OCI-LY7 (cell line): ENCODE measurements around the gene MYT1. TPM values are rescaled to one million over a fixed set of nuclear protein-coding genes. Genes with fewer than 3 reads are reported as not detected.

Source experiments
- BruUV-seq: library from RNA; stranded (reverse); fragments of 400-500 nt; replicated peaks from 2 replicates; lab custom pipeline; 2021; lab: Mats Ljungman, UMichigan
- CTCF ChIA-PET: fragments of 300-600 bp; sonication (Branson Sonifier 250); formaldehyde crosslinking; loops from one replicate; lab custom pipeline; 2022; ENCODE audit warnings: antibody characterized with exemption; ENCODE audit not compliant: unreplicated experiment; lab: Charles Lee
- POLR2A ChIA-PET: fragments of 300-600 bp; sonication (Branson Sonifier 250); formaldehyde crosslinking; loops from one replicate; lab custom pipeline; 2022; ENCODE audit warnings: antibody characterized with exemption; lab: Charles Lee
- DNase-seq: peaks from one replicate; pipeline ENCODE4 v3.0.0-alpha.2; 2015; ENCODE audit warnings: low spot score
- H2AFZ ChIP-seq: fragments of 200-600 bp; sonication (generic), shearing (Covaris generic); 2 replicates; pipeline ENCODE4 v1.6.1; 2014; ENCODE audit warnings: mild to moderate bottlenecking, antibody characterized with exemption, low read length, moderate library complexity
- H3K27ac ChIP-seq: fragments of 200-600 bp; sonication (generic); 2 replicates; pipeline ENCODE4 v1.5.1; 2014; ENCODE audit warnings: mixed run types, low read depth, mild to moderate bottlenecking, moderate library complexity, low read length, inconsistent platforms; ENCODE audit not compliant: poor library complexity, severe bottlenecking
- H3K36me3 ChIP-seq: fragments of 200-600 bp; sonication (generic); 2 replicates; pipeline ENCODE4 v1.6.1; 2014; ENCODE audit warnings: mild to moderate bottlenecking, antibody characterized with exemption, low read length, moderate library complexity, mixed read lengths; ENCODE audit not compliant: insufficient read depth
- H3K4me1 ChIP-seq: fragments of 200-600 bp; sonication (generic); 2 replicates; pipeline ENCODE4 v1.5.1; 2014; ENCODE audit warnings: mild to moderate bottlenecking, low read length; ENCODE audit not compliant: insufficient read depth, poor library complexity, severe bottlenecking
- H3K4me2 ChIP-seq: fragments of 200-600 bp; sonication (generic); 2 replicates; pipeline ENCODE4 v1.6.1; 2014; ENCODE audit warnings: mild to moderate bottlenecking, low read length
- H3K4me3 ChIP-seq: fragments of 200-600 bp; sonication (generic); 2 replicates; pipeline ENCODE4 v1.5.1; 2014; ENCODE audit warnings: mild to moderate bottlenecking, low read depth, low read length; ENCODE audit not compliant: poor library complexity, severe bottlenecking
- H3K79me2 ChIP-seq: fragments of 200-600 bp; sonication (generic); 2 replicates; pipeline ENCODE4 v1.6.1; 2016; ENCODE audit warnings: low read depth, mild to moderate bottlenecking, low read length, moderate library complexity, mixed read lengths; ENCODE audit not compliant: insufficient read depth
- H3K9me2 ChIP-seq: fragments of 200-600 bp; sonication (generic); 2 replicates; pipeline ENCODE4 v1.6.1; 2016; ENCODE audit warnings: mild to moderate bottlenecking, low read length, mixed read lengths; ENCODE audit not compliant: insufficient read depth
- H3K9me3 ChIP-seq: fragments of 200-600 bp; sonication (generic); 2 replicates; pipeline ENCODE4 v1.6.1; 2014; ENCODE audit warnings: mild to moderate bottlenecking, mixed run types, low read length, mixed read lengths
- H4K20me1 ChIP-seq: fragments of 200-600 bp; sonication (generic); 2 replicates; pipeline ENCODE4 v1.6.1; 2014; ENCODE audit warnings: mild to moderate bottlenecking, antibody characterized with exemption, low read length, moderate library complexity, mixed read lengths; ENCODE audit not compliant: insufficient read depth
- EZH2phosphoT487 ChIP-seq: fragments of 200-600 bp; sonication (generic); IDR thresholded peaks from 2 replicates; pipeline ENCODE4 v1.6.1; 2018; ENCODE audit warnings: low read depth, borderline replicate concordance, mild to moderate bottlenecking, mixed run types, antibody characterized with exemption, low read length, moderate library complexity, mixed read lengths
- intact Hi-C: fragments of 100-400 bp; cut with micrococcal nuclease; formaldehyde crosslinking; loops from one replicate; pipeline ENCODE4 v1.10.0; 2022; ENCODE audit not compliant: unreplicated experiment
- total RNA-seq, 2 experiments: library from RNA; depleted of rRNA in 1 of 2; stranded (reverse); fragments of >200 nt in 1 of 2; shearing (Covaris generic) in 1 of 2; gene quantifications; 2 replicates each; pipeline ENCODE4 v1.2.3, GENCODE V29; 2014 to 2022
- TF ChIP-seq, protein P1 (sequence below): fragments of 200-600 bp; sonication (generic); conservative IDR thresholded peaks from 2 replicates; pipeline ENCODE4 v1.5.1; 2014; ENCODE audit warnings: mild to moderate bottlenecking, antibody characterized with exemption, low read length, moderate library complexity, mixed read lengths

Gene MYT1
- total RNA-seq, 2 experiments from 2014 or later, result 0.32 to 0.95 TPM

DNA sequence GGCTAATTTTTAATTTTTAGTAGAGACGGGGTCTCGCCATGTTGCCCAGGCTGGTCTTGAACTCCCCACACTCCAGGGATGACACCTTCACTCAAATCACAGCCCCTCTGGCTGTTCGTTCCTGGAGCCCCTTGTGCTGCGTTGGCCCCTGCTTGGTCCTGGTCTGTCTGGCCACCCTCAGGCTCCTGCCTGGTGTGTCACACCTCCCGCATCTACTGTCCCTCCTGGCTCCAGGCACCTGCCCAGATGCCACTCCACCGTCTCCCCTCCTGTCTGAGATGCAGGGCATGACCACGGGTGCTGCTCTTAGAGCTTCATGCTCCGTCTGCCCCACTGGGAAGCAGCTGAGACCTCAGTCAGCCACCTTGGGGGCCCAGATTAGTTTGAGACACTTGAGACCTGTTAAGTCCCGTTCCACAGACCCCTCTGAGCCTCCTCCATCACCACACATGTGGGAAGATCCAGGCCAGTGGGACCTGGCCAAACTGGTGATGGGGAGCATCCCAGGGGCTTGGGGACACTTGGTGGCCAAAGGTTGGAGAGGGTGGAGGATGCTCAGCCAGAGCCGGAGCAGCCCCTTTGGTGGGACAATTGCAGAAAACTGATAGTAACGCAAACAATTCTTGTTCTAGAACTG lies 35.0 kb upstream of the MYT1 start:
- Histone ChIP-seq H3K4me2 (no peak overlapping the region), H3K36me3 (no peaks in the 10 kb centered on the region), H3K27ac (no peak overlapping the region), H3K9me2 (no peaks in the 10 kb centered on the region), H4K20me1 (no peaks in the 10 kb centered on the region), H3K79me2 (no peaks in the 10 kb centered on the region), H3K4me3 (no peak overlapping the region), H3K4me1 (no peaks in the 10 kb centered on the region), H3K9me3 (no peaks in the 10 kb centered on the region), H2AFZ (no peak overlapping the region)
- intact Hi-C loops, result no loop called here
- TF ChIP-seq, protein P1, sequence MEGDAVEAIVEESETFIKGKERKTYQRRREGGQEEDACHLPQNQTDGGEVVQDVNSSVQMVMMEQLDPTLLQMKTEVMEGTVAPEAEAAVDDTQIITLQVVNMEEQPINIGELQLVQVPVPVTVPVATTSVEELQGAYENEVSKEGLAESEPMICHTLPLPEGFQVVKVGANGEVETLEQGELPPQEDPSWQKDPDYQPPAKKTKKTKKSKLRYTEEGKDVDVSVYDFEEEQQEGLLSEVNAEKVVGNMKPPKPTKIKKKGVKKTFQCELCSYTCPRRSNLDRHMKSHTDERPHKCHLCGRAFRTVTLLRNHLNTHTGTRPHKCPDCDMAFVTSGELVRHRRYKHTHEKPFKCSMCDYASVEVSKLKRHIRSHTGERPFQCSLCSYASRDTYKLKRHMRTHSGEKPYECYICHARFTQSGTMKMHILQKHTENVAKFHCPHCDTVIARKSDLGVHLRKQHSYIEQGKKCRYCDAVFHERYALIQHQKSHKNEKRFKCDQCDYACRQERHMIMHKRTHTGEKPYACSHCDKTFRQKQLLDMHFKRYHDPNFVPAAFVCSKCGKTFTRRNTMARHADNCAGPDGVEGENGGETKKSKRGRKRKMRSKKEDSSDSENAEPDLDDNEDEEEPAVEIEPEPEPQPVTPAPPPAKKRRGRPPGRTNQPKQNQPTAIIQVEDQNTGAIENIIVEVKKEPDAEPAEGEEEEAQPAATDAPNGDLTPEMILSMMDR, result no peak
- TF ChIP-seq EZH2phosphoT487, result no peak
- POLR2A ChIA-PET, result no interaction called here
- BruUV-seq, result no TSS peak
- no peak for DNase-seq
- CTCF ChIA-PET, result no interaction called here

DNA sequence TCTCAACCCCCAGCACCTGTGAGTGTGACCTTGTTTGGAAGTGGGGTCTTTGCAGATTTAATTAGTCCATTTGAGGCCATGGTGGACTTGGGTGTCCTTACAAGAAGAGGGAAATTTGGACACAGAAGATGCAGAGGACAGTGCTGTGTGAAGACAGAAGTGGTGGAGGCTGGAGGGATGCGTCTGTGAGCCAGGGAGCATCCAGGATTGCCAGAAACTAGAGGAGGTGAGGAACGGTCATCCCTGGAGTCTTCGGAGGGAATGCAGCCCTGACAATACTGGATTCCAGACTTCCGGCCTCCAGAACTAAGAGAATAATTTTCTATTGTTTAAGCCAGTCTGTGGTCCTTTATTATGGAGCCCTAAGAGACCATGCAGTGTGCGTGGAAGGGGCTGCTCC lies 34.0 kb upstream of the MYT1 start:
- ChIA-PET POLR2A (no interaction called here), CTCF (no interaction called here)
- BruUV-seq, result no TSS peak
- Histone ChIP-seq H3K4me2 (no peak overlapping the region), H2AFZ (no peak overlapping the region), H3K9me3 (no peaks in the 10 kb centered on the region), H3K9me2 (no peaks in the 10 kb centered on the region), H3K27ac (no peak overlapping the region), H4K20me1 (no peaks in the 10 kb centered on the region), H3K4me3 (no peak overlapping the region), H3K79me2 (no peaks in the 10 kb centered on the region), H3K4me1 (no peaks in the 10 kb centered on the region), H3K36me3 (no peaks in the 10 kb centered on the region)
- intact Hi-C loops, result no loop called here
- TF ChIP-seq, protein P1, result no peak
- no peak for TF ChIP-seq EZH2phosphoT487
- no peak for DNase-seq

DNA sequence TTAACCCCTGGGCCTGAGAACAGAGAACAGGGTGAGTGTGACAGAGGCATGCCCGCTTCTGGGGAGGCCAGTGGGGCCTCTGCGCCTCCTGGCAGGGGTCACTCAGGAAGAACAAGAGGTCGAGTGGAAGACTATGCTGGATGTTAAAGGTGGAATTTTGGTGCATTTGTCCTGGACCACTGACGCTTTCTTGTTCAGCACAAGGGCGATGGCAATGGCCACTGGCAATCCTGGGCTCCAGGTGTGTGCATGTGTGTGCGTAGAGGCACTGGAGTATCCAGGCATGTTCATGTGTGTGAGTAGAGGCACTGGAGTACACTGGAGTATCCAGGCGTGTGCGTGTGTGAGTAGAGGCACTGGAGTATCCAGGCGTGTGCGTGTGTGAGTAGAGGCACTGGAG lies 33.4 kb upstream of the MYT1 start:
- no peaks in the 10 kb centered on the region for H4K20me1 ChIP-seq
- CTCF ChIA-PET, result no interaction called here
- H3K4me3 ChIP-seq, result no peak overlapping the region
- no peak for DNase-seq
- TF ChIP-seq, protein P1, result no peak
- no peak for TF ChIP-seq EZH2phosphoT487
- no peaks in the 10 kb centered on the region for H3K79me2 ChIP-seq
- no peaks in the 10 kb centered on the region for H3K9me3 ChIP-seq
- no peak overlapping the region for H3K27ac ChIP-seq
- BruUV-seq, result no TSS peak
- no peaks in the 10 kb centered on the region for H3K9me2 ChIP-seq
- H3K4me2 ChIP-seq, result no peak overlapping the region
- POLR2A ChIA-PET, result no interaction called here
- no peak overlapping the region for H2AFZ ChIP-seq
- intact Hi-C loops, result no loop called here
- no peaks in the 10 kb centered on the region for H3K4me1 ChIP-seq
- no peaks in the 10 kb centered on the region for H3K36me3 ChIP-seq
